ENCODE results near the gene PRAMEF8. TPM values are rescaled to one million over a fixed set of nuclear protein-coding genes. Genes with fewer than 3 reads are reported as not detected.
"Not testable (repeated sequence)": the region's sequence is repeated elsewhere in the genome, so short reads cannot be mapped to it uniquely, and the experiment has no call there.

Gene PRAMEF8
- total and polyA plus RNA-seq, 3 experiments from 2014 or later, result not detected

GRCh38 chr1:13232056-13232455, 52.9 kb downstream of the PRAMEF8 start:
- H3K27me3 Mint-ChIP-seq, result peaks cover 9 to 11% of the 10 kb centered on the region in 2 donors
- H3K36me3 Mint-ChIP-seq; DNase-seq; H3K4me3 ChIP-seq (ENCODE audit: low read length); H3K36me3 ChIP-seq (ENCODE audit: insufficient read depth, low read length); H3K4me1 Mint-ChIP-seq; H3K27ac ChIP-seq (ENCODE audit: low read depth, low read length); POLR2A ChIA-PET; H3K27me3 ChIP-seq (ENCODE audit: insufficient read depth, low read length, poor library complexity, severe bottlenecking); CTCF ChIA-PET; H3K27ac Mint-ChIP-seq; H3K4me1 ChIP-seq (ENCODE audit: insufficient read depth, low read length); H3K4me3 Mint-ChIP-seq; H3K9me3 Mint-ChIP-seq; H3K9me3 ChIP-seq (ENCODE audit: low read length): not testable (repeated sequence)

Other genes starting within 250 kb of the PRAMEF8 start
- not detected for gene PRAMEF27, start 228.6 kb downstream of the PRAMEF8 start, total RNA-seq
- not detected for gene PRAMEF27, start 228.6 kb downstream of the PRAMEF8 start, polyA plus RNA-seq
- not detected for gene HNRNPCL3, start 224.4 kb downstream of the PRAMEF8 start, total RNA-seq
- gene HNRNPCL3, start 224.4 kb downstream of the PRAMEF8 start, polyA plus RNA-seq, result not detected
- not detected for gene PRAMEF25, start 214.4 kb downstream of the PRAMEF8 start, total RNA-seq
- not detected for gene PRAMEF25, start 214.4 kb downstream of the PRAMEF8 start, polyA plus RNA-seq
- gene HNRNPCL2, start 168.3 kb downstream of the PRAMEF8 start, total RNA-seq, result not detected
- gene HNRNPCL2, start 168.3 kb downstream of the PRAMEF8 start, polyA plus RNA-seq, result not detected
- not detected for gene PRAMEF26, start 129.1 kb downstream of the PRAMEF8 start, total RNA-seq
- not detected for gene PRAMEF26, start 129.1 kb downstream of the PRAMEF8 start, polyA plus RNA-seq
- gene HNRNPCL4, start 119.5 kb downstream of the PRAMEF8 start, total RNA-seq, result not detected
- gene HNRNPCL4, start 119.5 kb downstream of the PRAMEF8 start, polyA plus RNA-seq, result not detected
- not detected for gene PRAMEF9, start 113.3 kb downstream of the PRAMEF8 start, total RNA-seq
- gene PRAMEF9, start 113.3 kb downstream of the PRAMEF8 start, polyA plus RNA-seq, result not detected
- not detected for gene PRAMEF13, start 83.7 kb downstream of the PRAMEF8 start, total RNA-seq
- gene PRAMEF13, start 83.7 kb downstream of the PRAMEF8 start, polyA plus RNA-seq, result not detected
- gene PRAMEF18, start 59.0 kb downstream of the PRAMEF8 start, total RNA-seq, result not detected
- gene PRAMEF18, start 59.0 kb downstream of the PRAMEF8 start, polyA plus RNA-seq, result not detected
- not detected for gene PRAMEF5, start 30.9 kb downstream of the PRAMEF8 start, total RNA-seq
- gene PRAMEF5, start 30.9 kb downstream of the PRAMEF8 start, polyA plus RNA-seq, result not detected
- not detected for gene PRAMEF33, start 18.4 kb upstream of the PRAMEF8 start, total RNA-seq
- not detected for gene PRAMEF33, start 18.4 kb upstream of the PRAMEF8 start, polyA plus RNA-seq
- gene PRAMEF15, start 30.4 kb upstream of the PRAMEF8 start, total RNA-seq, result not detected
- not detected for gene PRAMEF15, start 30.4 kb upstream of the PRAMEF8 start, polyA plus RNA-seq
- not detected for gene PRAMEF14, start 62.0 kb upstream of the PRAMEF8 start, total RNA-seq
- not detected for gene PRAMEF14, start 62.0 kb upstream of the PRAMEF8 start, polyA plus RNA-seq
- gene PRAMEF19, start 86.8 kb upstream of the PRAMEF8 start, total RNA-seq, result not detected
- not detected for gene PRAMEF19, start 86.8 kb upstream of the PRAMEF8 start, polyA plus RNA-seq
- not detected for gene PRAMEF17, start 104.5 kb upstream of the PRAMEF8 start, total RNA-seq
- gene PRAMEF17, start 104.5 kb upstream of the PRAMEF8 start, polyA plus RNA-seq, result not detected
- gene PRAMEF20, start 125.3 kb upstream of the PRAMEF8 start, total RNA-seq, result not detected
- gene PRAMEF20, start 125.3 kb upstream of the PRAMEF8 start, polyA plus RNA-seq, result not detected
- gene LRRC38, start 228.9 kb upstream of the PRAMEF8 start, total RNA-seq, result not detected
- not detected for gene LRRC38, start 228.9 kb upstream of the PRAMEF8 start, polyA plus RNA-seq

All from CD8-positive, alpha-beta memory T cell (primary cell).